Activated effector memory CD4-positive, alpha-beta T cell treated with anti-CD3 and anti-CD28 coated beads, Interleukin-2, amount 50 U/mL, for 16 hours (primary cell): ENCODE measurements around the gene CTBP2.
"Not testable (repeated sequence)": the region's sequence is repeated elsewhere in the genome, so short reads cannot be mapped to it uniquely, and the experiment has no call there.

ENCODE experiments used
- DNase-seq: peaks from one replicate; pipeline ENCODE4 v3.0.0-alpha.2; 2020

CTBP2 gene

GRCh38 chr10:125179107-125179506 lies 18.7 kb upstream of the CTBP2 start:
- DNase-seq: not testable (repeated sequence)

DNA sequence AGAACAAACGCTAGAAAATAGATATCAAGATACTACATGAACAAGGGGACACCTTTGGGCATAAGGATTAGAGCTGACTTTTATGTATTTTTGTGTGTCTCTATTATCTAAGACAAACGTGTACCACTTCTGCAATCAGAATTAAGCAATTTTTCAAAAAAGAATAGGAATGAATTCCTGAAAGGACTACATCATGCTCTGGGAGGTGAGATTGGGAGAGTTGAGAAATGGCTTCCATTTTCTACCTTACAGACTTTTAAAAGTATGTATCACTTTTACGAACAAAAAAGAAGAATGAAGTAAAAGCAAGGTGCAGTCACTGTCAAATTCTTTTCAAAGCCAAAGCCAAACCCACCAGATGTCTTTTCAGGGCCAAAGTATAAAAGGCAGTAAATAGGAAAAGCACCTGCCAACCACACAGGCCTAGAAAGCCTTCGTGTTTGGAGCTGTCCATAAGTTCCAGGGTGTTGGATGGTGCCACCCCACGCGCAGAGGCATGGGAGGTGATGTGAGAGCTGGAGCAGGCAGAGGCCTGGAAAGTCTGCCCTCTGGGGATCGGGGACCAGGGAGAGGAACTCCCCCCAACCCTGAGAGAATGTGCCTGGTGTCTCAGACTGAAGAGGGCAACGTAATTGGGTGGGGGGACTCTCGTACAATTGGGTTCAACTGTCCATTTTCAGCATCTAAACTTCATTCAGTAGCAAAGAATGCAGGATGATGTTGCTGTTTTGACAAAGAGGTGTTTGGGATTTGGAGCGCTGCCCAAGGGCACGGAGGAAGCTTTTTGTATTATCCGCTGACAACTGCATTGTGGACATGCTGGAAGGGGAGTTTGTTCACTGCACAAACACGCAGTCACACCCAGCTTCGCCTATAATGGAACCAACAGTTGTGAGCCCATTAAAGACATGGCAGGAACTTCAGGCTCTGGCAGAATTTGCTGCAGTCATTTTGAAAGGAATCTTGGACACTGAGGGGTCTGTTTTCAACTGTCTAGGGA lies 17.6 kb upstream of the CTBP2 start:
- no peak for DNase-seq

GRCh38 chr10:125175807-125176206 lies 15.4 kb upstream of the CTBP2 start:
- DNase-seq: no peak

- DNase-seq: no peak
These were observed 14.0 kb upstream of the CTBP2 start for GRCh38 chr10:125174360-125174759.

DNA sequence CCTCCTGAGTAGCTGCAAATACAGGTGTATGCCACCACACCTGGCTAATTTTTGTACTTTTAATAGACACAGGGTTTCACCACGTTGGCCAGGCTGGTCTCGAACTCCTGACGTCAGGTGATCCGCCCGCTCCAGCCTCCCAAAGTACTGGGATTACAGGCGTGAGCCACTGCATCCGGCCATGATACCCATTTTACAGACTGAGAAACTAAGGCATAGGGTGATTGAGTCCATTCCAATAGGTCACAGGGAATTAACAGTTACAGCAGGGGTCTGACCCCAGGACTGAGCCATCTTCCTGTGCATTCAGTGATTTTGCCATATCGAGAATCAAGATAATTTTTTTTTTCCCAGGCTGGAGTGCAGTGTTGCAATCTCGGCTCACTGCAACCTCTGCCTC lies 12.3 kb upstream of the CTBP2 start:
- no peak for DNase-seq

- DNase-seq: no peak
These were observed 11.3 kb upstream of the CTBP2 start for GRCh38 chr10:125171402-125172306.

DNA sequence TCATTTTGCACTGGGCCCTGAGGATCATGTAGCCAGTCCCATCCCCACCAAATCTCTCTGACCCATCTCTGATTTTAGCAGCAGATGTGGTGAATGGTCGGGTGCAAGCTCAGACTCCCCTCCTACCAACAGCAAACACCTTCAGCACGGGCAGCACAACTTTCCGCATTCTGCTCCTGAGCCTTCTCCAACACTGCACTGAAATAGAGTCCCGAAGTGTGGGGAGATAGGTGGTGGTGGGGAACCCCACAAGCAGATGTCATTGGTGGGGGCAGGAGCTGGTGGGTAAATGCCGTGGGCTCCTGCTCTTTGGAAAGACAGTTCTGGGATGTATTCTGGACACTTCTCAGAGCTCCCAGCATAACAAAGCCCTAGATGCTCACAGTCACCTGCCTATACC lies 9.6 kb upstream of the CTBP2 start:
- DNase-seq: no peak

DNA sequence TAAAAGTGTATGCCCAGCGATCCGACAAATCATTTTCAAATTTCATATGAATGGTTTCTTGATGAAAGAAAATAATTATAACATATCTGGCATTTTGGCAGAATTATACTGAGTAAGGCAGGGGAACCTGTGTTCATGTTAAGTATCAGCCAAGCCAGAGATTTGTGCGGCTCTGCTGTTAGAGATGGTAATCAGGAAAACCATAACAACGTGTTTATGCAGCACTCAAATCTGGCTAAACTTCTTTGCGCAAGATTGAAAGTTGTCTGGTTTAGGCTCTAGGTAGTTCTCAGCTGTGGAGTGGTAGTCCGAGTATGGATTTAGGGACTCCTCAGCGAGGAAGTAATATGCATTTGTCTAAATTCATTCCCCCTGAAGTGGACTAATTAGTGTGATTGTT lies 8.9 kb upstream of the CTBP2 start:
- DNase-seq: no peak

- DNase-seq: no peak
These were observed 6.3 kb upstream of the CTBP2 start for GRCh38 chr10:125166658-125167057.

- no peak for DNase-seq
These were observed 5.5 kb upstream of the CTBP2 start for GRCh38 chr10:125165584-125166573.

GRCh38 chr10:125164421-125164820 lies 4.1 kb upstream of the CTBP2 start:
- no peak for DNase-seq

DNA sequence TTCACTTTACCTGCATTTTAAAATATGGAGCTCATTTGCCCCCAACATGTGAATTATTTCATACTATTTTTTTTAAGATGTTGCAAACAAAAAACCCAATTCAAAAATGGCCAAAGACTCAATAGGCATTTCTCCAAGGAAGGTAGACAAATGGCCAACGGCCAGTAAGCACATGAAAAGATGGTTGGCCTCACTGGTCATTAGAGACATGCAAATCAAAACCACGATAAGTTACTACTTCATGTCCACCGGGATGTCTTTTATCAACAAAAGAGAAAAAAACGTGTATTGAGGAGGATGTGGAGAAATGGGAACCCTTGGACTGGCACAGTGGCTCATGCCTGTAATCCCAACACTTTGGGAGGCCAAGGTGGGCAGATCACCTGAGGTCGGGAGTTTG lies 3.4 kb upstream of the CTBP2 start:
- no peak for DNase-seq

DNA sequence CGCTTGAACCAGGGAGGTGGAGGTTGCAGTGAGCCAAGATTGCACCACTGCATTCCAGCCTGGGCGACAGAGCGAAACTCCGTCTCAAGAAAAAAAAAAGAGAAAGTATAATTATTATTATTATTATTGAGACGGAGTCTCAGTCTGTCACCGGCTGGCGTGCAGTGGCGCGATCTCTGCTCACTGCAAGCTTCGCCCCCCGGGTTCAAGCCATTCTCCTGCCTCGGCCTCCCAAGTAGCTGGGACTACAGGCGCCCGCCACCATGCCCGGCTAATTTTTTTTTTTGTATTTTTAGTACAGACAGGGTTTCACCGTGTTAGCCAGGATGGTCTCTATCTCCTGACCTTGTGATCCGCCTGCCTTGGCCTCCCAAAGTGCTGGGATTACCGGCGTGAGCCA lies 2.9 kb upstream of the CTBP2 start:
- DNase-seq: not testable (repeated sequence)

DNA sequence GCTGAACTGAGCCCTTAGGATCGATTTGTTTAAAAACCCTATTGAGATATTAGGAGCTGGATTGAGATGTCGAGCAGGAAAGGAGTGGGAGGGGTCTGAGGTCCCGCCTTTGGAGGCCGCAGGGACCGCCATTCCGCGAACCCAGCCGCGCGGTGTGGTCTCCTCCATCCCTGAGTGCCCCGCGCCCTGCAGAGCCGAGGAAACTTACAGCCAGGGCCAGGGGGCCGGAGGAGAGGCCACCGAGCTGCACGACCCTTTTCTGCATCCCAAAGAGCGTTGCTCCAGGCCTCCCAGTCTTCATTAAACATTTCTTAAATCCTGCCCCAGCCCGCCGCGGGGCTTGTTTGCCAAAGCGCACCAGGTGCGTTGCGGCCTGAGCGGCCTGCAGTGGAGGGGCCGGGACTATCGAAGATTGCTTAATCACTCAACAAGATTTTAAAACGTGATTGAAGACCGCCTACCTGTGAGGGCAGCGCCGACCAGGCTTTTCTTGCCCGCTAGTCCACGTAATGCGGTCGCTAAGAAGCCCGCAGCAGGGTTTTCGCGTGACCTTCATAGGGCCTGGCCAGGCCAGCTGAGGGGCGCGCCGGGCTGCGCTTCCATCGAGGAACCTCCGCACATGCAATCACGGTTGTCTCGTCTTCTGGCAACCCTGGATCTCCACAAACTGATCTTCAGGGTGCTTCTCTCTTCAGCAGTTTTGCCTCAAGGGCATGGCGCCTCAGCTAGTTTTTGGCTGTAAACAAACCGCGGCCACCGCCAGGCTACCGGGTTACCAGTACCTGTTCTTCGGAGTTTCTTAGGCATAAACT lies 2.0 kb upstream of the CTBP2 start:
- DNase-seq: no peak

DNA sequence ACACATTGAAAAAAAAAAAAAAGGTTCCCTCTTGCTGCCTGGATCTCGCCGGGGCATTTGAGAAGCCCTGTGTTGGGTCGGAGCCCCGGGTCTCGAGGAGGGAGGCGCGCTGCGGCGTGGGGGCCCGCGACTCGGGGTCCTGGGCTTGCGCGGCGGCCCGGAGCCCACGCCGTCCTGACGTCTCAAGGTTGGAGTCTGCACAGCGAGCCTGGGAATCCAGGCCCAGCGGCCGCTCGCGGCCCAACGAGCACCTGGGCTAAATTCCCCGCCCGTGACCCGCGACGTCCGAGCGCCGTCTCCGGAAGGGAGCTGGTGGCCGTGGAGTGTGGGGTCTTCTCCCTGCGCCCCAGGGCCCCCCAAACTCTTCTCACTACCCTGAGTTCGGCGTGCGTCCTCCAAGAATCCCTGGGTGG lies 1.4 kb upstream of the CTBP2 start:
- no peak for DNase-seq

DNA sequence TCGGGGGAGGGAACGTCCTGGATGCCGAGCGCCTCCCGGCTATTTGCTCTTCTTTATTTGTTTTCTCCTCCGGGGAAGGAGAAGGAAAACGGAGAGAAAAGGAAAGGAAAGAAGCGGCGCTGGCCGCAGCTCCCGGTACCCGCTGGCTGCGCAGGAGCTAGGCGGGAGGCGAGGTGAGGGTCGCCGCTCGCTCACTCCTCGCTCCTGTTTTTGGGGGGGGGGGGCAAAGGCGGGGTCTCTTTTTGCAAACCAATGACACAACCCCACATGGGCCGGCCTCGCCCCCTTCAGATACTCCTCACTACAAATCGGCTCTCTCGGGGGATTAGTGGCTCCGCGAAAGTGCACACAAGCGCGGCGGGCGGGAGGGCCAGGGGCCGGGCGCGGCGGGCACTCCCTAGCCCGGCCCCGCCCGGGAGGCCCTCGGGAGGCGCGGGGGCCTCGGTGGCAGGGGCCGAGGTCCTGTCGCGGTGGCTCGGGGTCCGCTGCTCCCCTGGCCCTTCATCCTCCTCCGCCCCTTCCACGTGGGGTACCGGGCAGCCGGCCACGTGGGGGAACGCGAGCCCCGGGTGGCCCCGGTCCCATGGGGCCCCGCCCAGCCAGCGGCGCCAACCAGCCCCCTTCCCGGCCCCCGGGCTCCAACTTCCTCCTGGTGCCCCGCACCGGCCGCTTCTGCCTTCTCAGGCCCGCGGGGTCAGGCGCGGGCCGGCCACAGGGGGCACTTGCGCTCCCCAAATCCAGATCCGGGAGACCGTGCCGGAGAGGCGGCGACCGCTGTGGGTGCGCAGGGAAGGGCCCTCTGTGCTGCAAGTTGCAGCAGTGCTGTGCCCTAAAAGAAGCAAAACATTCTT lies 718 bp upstream of the CTBP2 start:
- no peak for DNase-seq

DNA sequence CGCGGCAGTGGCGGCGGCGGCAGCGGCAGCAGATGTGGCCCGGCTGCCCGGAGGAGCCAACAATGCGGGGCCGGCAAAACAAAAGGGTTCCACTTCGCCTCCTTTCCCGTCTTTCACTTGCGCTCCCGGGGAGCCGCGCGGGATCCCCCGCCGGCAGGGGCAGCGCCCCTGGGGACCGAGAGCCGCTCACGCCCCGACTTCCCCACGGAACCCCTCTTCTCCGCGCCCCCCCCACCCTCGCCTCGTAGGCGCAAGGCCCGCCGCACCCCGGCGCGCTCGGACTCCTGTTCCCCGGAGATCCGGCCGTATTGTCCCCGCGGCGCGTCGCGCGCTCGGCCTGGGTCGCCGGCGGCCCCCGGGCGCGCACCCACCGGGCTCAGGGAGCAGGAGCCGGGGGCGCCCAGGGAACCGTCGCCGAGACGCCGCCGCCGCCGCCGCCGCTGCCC lies 854 bp downstream of the CTBP2 start:
- DNase-seq: no peak

- no peak for DNase-seq
These were observed 1.5 kb downstream of the CTBP2 start for GRCh38 chr10:125158601-125159485.

DNA sequence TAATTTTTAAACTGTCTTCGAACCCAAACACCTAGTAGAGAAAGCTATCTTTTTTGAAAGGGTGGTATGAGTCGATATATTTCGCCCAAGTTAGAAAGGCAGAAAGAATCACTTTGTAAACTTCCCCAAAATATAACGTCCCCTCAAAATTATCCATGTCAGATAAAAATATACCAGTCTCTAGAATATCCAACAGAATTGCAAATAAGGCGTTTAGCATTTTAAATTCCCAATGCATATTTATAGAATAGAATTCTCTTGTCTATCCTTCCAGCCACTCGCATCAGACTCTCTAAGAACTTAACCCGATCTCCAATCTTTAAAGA lies 2.1 kb downstream of the CTBP2 start:
- no peak for DNase-seq

- no peak for DNase-seq
These were observed 2.9 kb downstream of the CTBP2 start for GRCh38 chr10:125157505-125157904.
